ENCODE measurements around the gene MPG.

The MPG gene

GRCh38 chr16:66309-67182 is 11.5 kb upstream of the MPG start:
- DNase-seq = no peak

- no peak for DNase-seq
These were observed 10.7 kb upstream of the MPG start for GRCh38 chr16:67183-67791.

GRCh38 chr16:67884-68789 is 9.9 kb upstream of the MPG start:
- DNase-seq = no peak

GRCh38 chr16:69181-69580 is 8.8 kb upstream of the MPG start:
- DNase-seq = no peak

GRCh38 chr16:71210-71539 is 6.8 kb upstream of the MPG start:
- no peak for DNase-seq

- peak; percentile 43 to 73 for DNase-seq
These were observed 6.3 kb upstream of the MPG start for GRCh38 chr16:71540-72401.

- no peak for DNase-seq
These were observed 5.2 kb upstream of the MPG start, which contains the start of gene RHBDF1 for GRCh38 chr16:72561-73548. Gene RHBDF1 (minus strand): TSS chr16:72631. CDS start chr16:65015, 7,616 bp downstream.

GRCh38 chr16:74051-74746 is 3.8 kb upstream of the MPG start:
- DNase-seq = no peak

GRCh38 chr16:74747-75334 is 3.2 kb upstream of the MPG start:
- no peak for DNase-seq

GRCh38 chr16:75580-76501 is 2.2 kb upstream of the MPG start:
- DNase-seq = no peak

GRCh38 chr16:76535-77272 is 1.3 kb upstream of the MPG start:
- no peak for DNase-seq

- peak in 1 of 2 experiments; percentile 43 for DNase-seq
These were observed 685 bp upstream of the MPG start for GRCh38 chr16:77273-77806.

GRCh38 chr16:78444-79150 is 572 bp downstream of the MPG start:
- no peak for DNase-seq

- DNase-seq = no peak
These were observed 1.4 kb downstream of the MPG start for GRCh38 chr16:79151-80054.

GRCh38 chr16:83060-83603 is 5.1 kb downstream of the MPG start:
- DNase-seq = no peak
